GM18517 (cell line): Measurements from ENCODE around the gene STYXL2.

Experiments
- ATAC-seq: cut with Tn5 transposase; IDR thresholded peaks from one replicate; pipeline ENCODE4 v1.9.1; 2021; ENCODE audit warnings: mild to moderate bottlenecking, moderate library complexity; ENCODE audit not compliant: unreplicated experiment

Gene STYXL2

GRCh38 chr1:167093846-167094516 lies at the start of gene STYXL2:
TSS of gene STYXL2 (plus strand) at chr1:167094075. CDS start at chr1:167094850, 775 bp downstream.
- no peak for ATAC-seq

- no peak for ATAC-seq
Measured at GRCh38 chr1:167051907-167052306, 42.0 kb upstream of the STYXL2 start.

- no peak for ATAC-seq
Measured at GRCh38 chr1:167052389-167052788, 41.5 kb upstream of the STYXL2 start.

GRCh38 chr1:167054531-167054930 lies 39.3 kb upstream of the STYXL2 start:
- no peak for ATAC-seq

GRCh38 chr1:167054946-167055630 lies 38.8 kb upstream of the STYXL2 start:
- ATAC-seq, result no peak

GRCh38 chr1:167056529-167057231 lies 37.2 kb upstream of the STYXL2 start:
- no peak for ATAC-seq

- no peak for ATAC-seq
Measured at GRCh38 chr1:167057241-167057688, 36.6 kb upstream of the STYXL2 start.

- no peak for ATAC-seq
Measured at GRCh38 chr1:167059045-167059808, 34.6 kb upstream of the STYXL2 start.

- no peak for ATAC-seq
Measured at GRCh38 chr1:167059809-167060107, 34.1 kb upstream of the STYXL2 start.

GRCh38 chr1:167060141-167061072 lies 33.5 kb upstream of the STYXL2 start:
- no peak for ATAC-seq

- ATAC-seq, result no peak
Measured at GRCh38 chr1:167061073-167061464, 32.8 kb upstream of the STYXL2 start.

- no peak for ATAC-seq
Measured at GRCh38 chr1:167064621-167065020, 29.3 kb upstream of the STYXL2 start.

- no peak for ATAC-seq
Measured at GRCh38 chr1:167065471-167065870, 28.4 kb upstream of the STYXL2 start.

- peak; percentile 53 for ATAC-seq
Measured at GRCh38 chr1:167066333-167067122, 27.3 kb upstream of the STYXL2 start.

GRCh38 chr1:167067904-167068303 lies 26.0 kb upstream of the STYXL2 start:
- ATAC-seq, result no peak

- no peak for ATAC-seq
Measured at GRCh38 chr1:167068761-167069160, 25.1 kb upstream of the STYXL2 start.

- no peak for ATAC-seq
Measured at GRCh38 chr1:167071286-167071685, 22.6 kb upstream of the STYXL2 start.

GRCh38 chr1:167076136-167076710 lies 17.7 kb upstream of the STYXL2 start:
- no peak for ATAC-seq
